IMR-90 (cell line): ENCODE data around the gene PKP4. TPM values are rescaled to one million over a fixed set of nuclear protein-coding genes. Genes with fewer than 3 reads are reported as not detected.

Source experiments
- ATAC-seq: fragments of 200-7000 bp; cut with Tn5 transposase; 2 replicates; pipeline ENCODE4 v1.9.1; 2020; ENCODE audit warnings: low read depth, mild to moderate bottlenecking, moderate library complexity
- BruUV-seq: library from RNA; stranded (reverse); fragments of 400-500 nt; replicated peaks from 2 replicates; lab custom pipeline; 2021; lab: Mats Ljungman, UMichigan
- CTCF ChIA-PET: fragments of 300-600 bp; formaldehyde crosslinking; extraction: SDS; loops from one replicate; lab custom pipeline; 2021; ENCODE audit warnings: antibody characterized with exemption; lab: Yijun Ruan, JAX
- POLR2A ChIA-PET: fragments of 300-600 bp; sonication (Branson Sonifier 250); formaldehyde crosslinking; loops from one replicate; lab custom pipeline; 2022; ENCODE audit warnings: antibody characterized with exemption; ENCODE audit not compliant: unreplicated experiment; lab: Charles Lee
- DNase-seq: peaks from one replicate; pipeline ENCODE4 v3.0.0; 2013
- H2AFZ ChIP-seq: replicated peaks from 2 replicates; pipeline ENCODE3; 2013; ENCODE audit warnings: low read length, mild to moderate bottlenecking; ENCODE audit not compliant: poor library complexity
- H2AK5ac ChIP-seq: 2 replicates; pipeline ENCODE4 v1.6.1; 2013; ENCODE audit warnings: low read depth, low read length, inconsistent platforms
- H2AK9ac ChIP-seq: replicated peaks from 2 replicates; pipeline ENCODE3; 2013; ENCODE audit warnings: mild to moderate bottlenecking, low read depth, low read length, moderate library complexity; ENCODE audit not compliant: poor library complexity
- H2BK120ac ChIP-seq: 2 replicates; pipeline ENCODE4 v1.6.1; 2013; ENCODE audit warnings: low read depth, low read length, inconsistent platforms
- H2BK15ac ChIP-seq: 3 replicates; pipeline ENCODE4 v1.6.1; 2013; ENCODE audit warnings: low read depth, low read length, inconsistent platforms
- H2BK20ac ChIP-seq: 2 replicates; pipeline ENCODE4 v1.6.1; 2013; ENCODE audit warnings: low read depth, mild to moderate bottlenecking, inconsistent platforms, low read length, moderate library complexity
- H2BK5ac ChIP-seq: 2 replicates; pipeline ENCODE4 v1.6.1; 2013; ENCODE audit warnings: mild to moderate bottlenecking, low read depth, low read length, inconsistent platforms; ENCODE audit not compliant: poor library complexity, severe bottlenecking
- H3K14ac ChIP-seq: replicated peaks from 2 replicates; pipeline ENCODE4 v1.6.1; 2013; ENCODE audit warnings: low read depth, low read length, inconsistent platforms
- H3K18ac ChIP-seq: 2 replicates; pipeline ENCODE4 v1.6.1; 2013; ENCODE audit warnings: low read depth, low read length, control low read depth
- H3K23ac ChIP-seq: 2 replicates; pipeline ENCODE4 v1.6.1; 2013; ENCODE audit warnings: low read depth, low read length, inconsistent platforms
- H3K27ac ChIP-seq: 2 replicates; pipeline ENCODE4 v1.5.1; 2013; ENCODE audit warnings: mild to moderate bottlenecking, control low read depth, low read length; ENCODE audit not compliant: insufficient read depth
- H3K27me3 ChIP-seq: 2 replicates; pipeline ENCODE4 v1.6.1; 2013; ENCODE audit warnings: low read length; ENCODE audit not compliant: control insufficient read depth, insufficient read depth
- H3K36me3 ChIP-seq: 2 replicates; pipeline ENCODE4 v1.6.1; 2013; ENCODE audit warnings: low read length, mixed read lengths; ENCODE audit not compliant: control insufficient read depth, insufficient read depth
- H3K4ac ChIP-seq: 2 replicates; pipeline ENCODE4 v1.6.1; 2013; ENCODE audit warnings: low read depth, low read length, inconsistent platforms
- H3K4me1 ChIP-seq: 2 replicates; pipeline ENCODE4 v1.6.1; 2013; ENCODE audit warnings: low read length, mixed read lengths; ENCODE audit not compliant: control insufficient read depth, insufficient read depth
- H3K4me2 ChIP-seq: 2 replicates; pipeline ENCODE4 v1.6.1; 2013; ENCODE audit warnings: low read depth, mild to moderate bottlenecking, control low read depth, low read length, moderate library complexity
- H3K4me3 ChIP-seq: 2 replicates; pipeline ENCODE4 v1.5.1; 2013; ENCODE audit warnings: low read depth, mild to moderate bottlenecking, control low read depth, low read length, moderate library complexity; ENCODE audit not compliant: insufficient read depth
- H3K56ac ChIP-seq: 2 replicates; pipeline ENCODE4 v1.6.1; 2013; ENCODE audit warnings: low read length, inconsistent platforms; ENCODE audit not compliant: insufficient read depth; ENCODE audit errors: extremely low read depth
- H3K79me1 ChIP-seq, 2 experiments: 2 replicates each; pipeline ENCODE4 v1.6.1; 2013; ENCODE audit warnings: low read length in 2 of 2, inconsistent platforms in 1 of 2, low read depth in 1 of 2
- H3K9ac ChIP-seq: 2 replicates; pipeline ENCODE4 v1.6.1; 2013; ENCODE audit warnings: low read depth, low read length, control low read depth
- H3K9me1 ChIP-seq: 2 replicates; pipeline ENCODE4 v1.6.1; 2013; ENCODE audit warnings: low read length, inconsistent platforms; ENCODE audit not compliant: insufficient read depth
- H3K9me3 ChIP-seq: 2 replicates; pipeline ENCODE4 v1.6.1; 2013; ENCODE audit warnings: low read length; ENCODE audit not compliant: control insufficient read depth, insufficient read depth
- H4K20me1 ChIP-seq: 2 replicates; pipeline ENCODE4 v1.6.1; 2013; ENCODE audit warnings: low read length, inconsistent platforms; ENCODE audit not compliant: insufficient read depth
- H4K5ac ChIP-seq: 2 replicates; pipeline ENCODE4 v1.6.1; 2013; ENCODE audit warnings: mild to moderate bottlenecking, low read depth, low read length, control low read depth
- H4K8ac ChIP-seq, 2 experiments: 2 replicates each; pipeline ENCODE4 v1.6.1; 2013; ENCODE audit warnings: low read depth in 2 of 2, low read length in 2 of 2, control low read depth in 1 of 2, inconsistent platforms in 1 of 2
- H4K91ac ChIP-seq: 2 replicates; pipeline ENCODE4 v1.6.1; 2013; ENCODE audit warnings: low read depth, low read length, inconsistent platforms; ENCODE audit not compliant: insufficient read depth
- BHLHE40 ChIP-seq: fragments of 150-350 bp; IDR thresholded peaks from 2 replicates; pipeline ENCODE4 v1.6.1; 2016; ENCODE audit warnings: mild to moderate bottlenecking, low read depth, low read length
- CEBPB ChIP-seq: IDR thresholded peaks from 2 replicates; pipeline ENCODE4 v1.6.1; 2012; ENCODE audit warnings: low read depth, low read length, improper control_type of control experiment
- CHD1 ChIP-seq: IDR thresholded peaks from 2 replicates; pipeline ENCODE4 v1.6.1; 2012; ENCODE audit warnings: low read depth, low read length, improper control_type of control experiment
- CTCF ChIP-seq: conservative IDR thresholded peaks from 2 replicates; pipeline ENCODE4 v1.5.1; 2012; ENCODE audit warnings: mild to moderate bottlenecking, low read depth, low read length, improper control_type of control experiment
- ELK1 ChIP-seq: fragments of 150-350 bp; IDR thresholded peaks from 2 replicates; pipeline ENCODE4 v1.6.1; 2016; ENCODE audit warnings: low read depth, mild to moderate bottlenecking, low read length, moderate library complexity, borderline replicate concordance
- FOS ChIP-seq: fragments of 150-350 bp; IDR thresholded peaks from 2 replicates; pipeline ENCODE4 v1.6.1; 2016; ENCODE audit warnings: low read depth, low read length
- MAFK ChIP-seq: IDR thresholded peaks from 2 replicates; pipeline ENCODE4 v1.6.1; 2012; ENCODE audit warnings: low read depth, low read length, improper control_type of control experiment
- MAZ ChIP-seq: IDR thresholded peaks from 2 replicates; pipeline ENCODE4 v1.6.1; 2012; ENCODE audit warnings: low read depth, mild to moderate bottlenecking, low read length, improper control_type of control experiment, moderate library complexity, borderline replicate concordance
- MXI1 ChIP-seq: IDR thresholded peaks from 2 replicates; pipeline ENCODE4 v1.6.1; 2012; ENCODE audit warnings: low read depth, mild to moderate bottlenecking, low read length, moderate library complexity, borderline replicate concordance
- NFE2L2 ChIP-seq: fragments of 150-350 bp; IDR thresholded peaks from 2 replicates; pipeline ENCODE4 v1.6.1; 2016; ENCODE audit warnings: low read depth, mild to moderate bottlenecking, low read length
- POLR2A ChIP-seq: IDR thresholded peaks from 2 replicates; pipeline ENCODE4 v1.6.1; 2012; ENCODE audit warnings: mild to moderate bottlenecking, low read depth, low read length
- RAD21 ChIP-seq: IDR thresholded peaks from 2 replicates; pipeline ENCODE4 v1.6.1; 2012; ENCODE audit warnings: low read length, improper control_type of control experiment
- RCOR1 ChIP-seq: IDR thresholded peaks from 2 replicates; pipeline ENCODE4 v1.6.1; 2012; ENCODE audit warnings: mild to moderate bottlenecking, low read length, improper control_type of control experiment; ENCODE audit not compliant: insufficient replicate concordance
- RFX5 ChIP-seq: IDR thresholded peaks from 2 replicates; pipeline ENCODE4 v1.8.0; 2012; ENCODE audit warnings: low read depth, mild to moderate bottlenecking, low read length, moderate library complexity
- SMC3 ChIP-seq: fragments of 150-350 bp; IDR thresholded peaks from 2 replicates; pipeline ENCODE4 v1.6.1; 2016; ENCODE audit warnings: low read depth, mild to moderate bottlenecking, antibody characterized with exemption, low read length, moderate library complexity
- USF2 ChIP-seq: fragments of 150-350 bp; IDR thresholded peaks from 2 replicates; pipeline ENCODE4 v1.6.1; 2017; ENCODE audit warnings: mild to moderate bottlenecking, antibody characterized with exemption, low read length, low read depth
- WGBS, 2 experiments: methylation state at CpG; one replicate each; pipeline versions ENCODE4 v1.1.5 to v1.1.7; 2013; ENCODE audit warnings: missing lambda C conversion rate in 2 of 2; ENCODE audit not compliant: insufficient read length in 1 of 2; ENCODE audit errors: extremely low coverage in 2 of 2; 5-methylcytosine and 5-hydroxymethylcytosine counted together
- dilution Hi-C: fragments of 300-500 bp; cut with HindIII; formaldehyde crosslinking; loops from one replicate; pipeline ENCODE4 v1.14.3; 2018; ENCODE audit warnings: low sequenced_read_pairs; ENCODE audit not compliant: unreplicated experiment
- in situ Hi-C: fragments of 300-500 bp; cut with MboI; formaldehyde crosslinking; loops from 3 replicates; pipeline ENCODE4 v1.14.3; 2019; ENCODE audit warnings: low sequenced_read_pairs, inconsistent platforms, mixed read lengths
- intact Hi-C: fragments of 100-400 bp; cut with micrococcal nuclease; formaldehyde crosslinking; loops from 2 replicates; pipeline ENCODE4 v1.10.0; 2022
- polyA plus RNA-seq, 3 experiments: library from polyadenylated mRNA; depleted of rRNA; stranded (reverse); fragments of >200 nt; gene quantifications; 2 replicates each; pipeline ENCODE4 v1.2.3, GENCODE V29; 2012; ENCODE audit warnings: low replicate concordance in 1 of 3
- total RNA-seq: library from RNA; depleted of rRNA; stranded (reverse); fragments of >200 nt; gene quantifications from 2 replicates; pipeline ENCODE4 v1.2.3, GENCODE V29; 2012

PKP4 gene
- total and polyA plus RNA-seq, 2 of the 4 experiments (the other 2 are of a cell fraction), result 20.1 to 37.8 TPM

GRCh38 chr2:158650646-158651357 is 194.1 kb downstream of the PKP4 start:
- H3K27me3 ChIP-seq, result no peaks in the 10 kb centered on the region
- ChIA-PET CTCF (no interaction called here), POLR2A (no interaction called here)

More at GRCh38 chr2:158650646-158651357, 194.1 kb downstream of the PKP4 start:
- DNase-seq (no peak), ATAC-seq (no peak)
- H3K4ac ChIP-seq, result no peak overlapping the region
- no peak overlapping the region for H3K4me3 ChIP-seq
- no peaks in the 10 kb centered on the region for H4K20me1 ChIP-seq
- BruUV-seq, result no TSS peak
- peaks cover 3% of the 10 kb centered on the region; the same call in 1 of the 2 replicates for H3K9me1 ChIP-seq
- H3K36me3 ChIP-seq, result no peaks in the 10 kb centered on the region
- H4K8ac ChIP-seq, result no peak overlapping the region; a peak in 1 of 4 replicates
- TF ChIP-seq MAFK, result no peak
- no peak for TF ChIP-seq BHLHE40
- no peak for TF ChIP-seq RFX5
- TF ChIP-seq ELK1, result no peak
- TF ChIP-seq FOS, result no peak
- no peak for TF ChIP-seq RCOR1
- TF ChIP-seq POLR2A, result no peak
- TF ChIP-seq MAZ, result no peak
- no peak for TF ChIP-seq CTCF
- TF ChIP-seq CEBPB, result no peak
- no peak for TF ChIP-seq RAD21
- no peak for TF ChIP-seq MXI1
- no peak for TF ChIP-seq CHD1
- no peak for TF ChIP-seq NFE2L2
- TF ChIP-seq USF2, result no peak
- TF ChIP-seq SMC3, result no peak
- H3K56ac ChIP-seq, result no peak overlapping the region
- H3K4me1 ChIP-seq, result no peaks in the 10 kb centered on the region
- H3K9me3 ChIP-seq, result no peaks in the 10 kb centered on the region
- no peak overlapping the region for H3K9ac ChIP-seq
- H2BK20ac ChIP-seq, result no peak overlapping the region
- no peak overlapping the region for H3K23ac ChIP-seq
- H2BK120ac ChIP-seq, result no peak overlapping the region
- no peak overlapping the region for H3K14ac ChIP-seq
- no peak overlapping the region for H3K18ac ChIP-seq
- no peak overlapping the region for H2AFZ ChIP-seq
- H2BK5ac ChIP-seq, result no peak overlapping the region
- intact Hi-C loops, result no loop called here
- H3K27ac ChIP-seq, result no peak overlapping the region
- H2AK9ac ChIP-seq, result no peak overlapping the region
- H2BK15ac ChIP-seq, result no peak overlapping the region
- in situ Hi-C loops, result no loop called here
- no peak overlapping the region for H4K91ac ChIP-seq
- no peaks in the 10 kb centered on the region for H3K79me1 ChIP-seq
- dilution Hi-C loops, result no loop called here
- H2AK5ac ChIP-seq, result no peak overlapping the region
- no peak overlapping the region for H4K5ac ChIP-seq
- no peak overlapping the region for H3K4me2 ChIP-seq
- WGBS, 2 experiments, result 87% methylated on average over 3 of the region's 6 CpGs; no CpG with 5 or more reads in 1 of the 2 experiments
